Measurements from ENCODE around the gene R3HDM2.

R3HDM2 gene

GRCh38 chr12:57465747-57466505 is 35.1 kb upstream of the R3HDM2 start:
- DNase-seq = no peak

DNA sequence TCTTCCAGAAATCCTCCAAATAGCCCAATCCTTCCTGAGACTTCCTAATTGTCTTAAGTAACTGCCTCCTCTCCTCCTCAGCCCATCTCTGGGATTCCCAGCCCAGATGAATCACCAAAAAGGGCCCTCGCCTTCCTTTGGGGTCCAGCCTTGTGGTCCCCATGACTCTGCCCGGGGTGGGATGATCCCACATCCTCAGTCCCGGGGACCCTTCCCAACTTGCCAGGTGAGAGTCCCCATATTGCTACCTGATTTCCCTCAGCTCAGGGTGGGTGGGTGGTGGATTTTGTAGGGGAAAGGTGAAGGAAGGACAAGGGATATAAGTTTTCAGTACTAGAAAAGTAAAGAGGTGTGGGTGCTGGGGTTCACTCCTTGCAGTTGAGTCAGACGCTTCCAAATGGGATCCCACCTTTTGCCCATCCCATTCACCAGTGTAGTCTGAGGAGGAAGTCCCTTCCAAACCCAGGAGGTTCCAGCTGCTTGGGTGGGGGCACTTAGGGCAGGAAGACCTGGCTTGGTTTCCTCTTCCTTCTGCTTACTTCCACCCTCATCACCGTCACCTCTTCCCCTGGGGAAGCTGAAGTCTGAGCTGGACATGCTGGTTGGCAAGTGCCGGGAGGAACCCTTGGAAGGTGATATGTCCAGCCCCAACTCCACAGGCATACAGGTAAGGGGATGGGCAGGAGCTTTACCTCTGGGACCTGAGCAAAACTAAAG is 34.3 kb upstream of the R3HDM2 start:
- no peak for DNase-seq

DNA sequence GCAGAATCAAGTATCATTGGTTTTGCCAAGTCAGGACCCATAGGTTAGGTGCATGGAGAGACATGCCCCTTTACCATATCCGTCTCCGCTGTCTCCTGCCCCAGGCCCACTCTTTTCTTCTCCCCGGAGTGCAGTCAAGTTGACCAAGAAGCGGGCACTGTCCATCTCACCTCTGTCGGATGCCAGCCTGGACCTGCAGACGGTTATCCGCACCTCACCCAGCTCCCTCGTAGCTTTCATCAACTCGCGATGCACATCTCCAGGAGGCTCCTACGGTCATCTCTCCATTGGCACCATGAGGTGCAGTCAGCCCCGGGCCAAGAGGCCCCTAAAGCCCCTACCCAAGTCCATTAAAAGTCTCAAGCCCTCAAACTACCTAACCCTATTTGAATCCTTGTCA is 33.7 kb upstream of the R3HDM2 start:
- DNase-seq = no peak

DNA sequence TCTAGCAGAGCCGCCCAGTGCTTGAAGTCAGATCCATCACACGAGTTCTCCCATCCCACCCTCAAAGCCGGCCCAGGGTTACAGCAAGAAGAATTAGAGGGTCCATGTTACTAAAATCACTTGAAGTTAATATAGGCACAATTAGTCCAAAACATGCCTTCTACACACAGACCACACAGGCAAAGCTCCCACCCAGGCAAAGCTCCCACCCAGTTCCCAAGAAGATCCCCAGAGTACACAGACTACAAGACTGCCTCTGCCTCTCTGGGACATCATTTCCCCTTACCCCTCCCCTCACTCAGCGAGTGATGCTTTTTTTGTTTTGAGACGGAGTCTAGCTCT is 32.0 kb upstream of the R3HDM2 start:
- DNase-seq = no peak

DNA sequence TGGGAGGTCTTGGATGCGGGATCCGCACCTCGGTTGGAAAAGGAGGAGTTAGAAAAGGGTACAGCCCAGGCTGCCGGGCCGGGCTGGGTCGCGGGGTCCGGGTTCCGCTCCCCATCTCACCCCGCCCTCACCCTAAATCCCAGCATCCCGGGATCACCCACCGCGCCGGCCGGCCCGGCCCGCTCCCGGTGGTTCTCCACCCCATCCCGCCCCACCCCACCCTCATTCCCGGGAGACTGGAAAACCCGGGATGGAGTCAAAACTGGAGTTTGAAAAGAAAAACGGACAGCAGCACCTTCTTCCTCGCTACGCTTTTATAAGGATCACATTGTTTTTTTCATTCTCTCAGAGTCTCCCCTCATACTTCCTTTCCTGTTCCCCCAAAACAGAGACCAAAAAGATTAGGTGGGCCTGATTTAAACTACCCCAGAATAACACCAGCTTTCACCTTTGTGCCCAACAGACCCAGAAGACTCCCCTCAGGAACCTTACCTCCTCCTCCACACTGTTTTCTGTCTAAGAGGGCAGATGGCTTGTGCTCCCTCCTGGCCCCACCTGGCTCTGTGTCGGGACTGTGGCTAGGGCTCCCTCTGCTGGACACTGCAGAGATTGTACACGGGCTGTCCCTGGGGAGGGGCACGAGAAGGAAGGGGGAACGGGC is 31.5 kb upstream of the R3HDM2 start:
- DNase-seq = peak; percentile 72

DNA sequence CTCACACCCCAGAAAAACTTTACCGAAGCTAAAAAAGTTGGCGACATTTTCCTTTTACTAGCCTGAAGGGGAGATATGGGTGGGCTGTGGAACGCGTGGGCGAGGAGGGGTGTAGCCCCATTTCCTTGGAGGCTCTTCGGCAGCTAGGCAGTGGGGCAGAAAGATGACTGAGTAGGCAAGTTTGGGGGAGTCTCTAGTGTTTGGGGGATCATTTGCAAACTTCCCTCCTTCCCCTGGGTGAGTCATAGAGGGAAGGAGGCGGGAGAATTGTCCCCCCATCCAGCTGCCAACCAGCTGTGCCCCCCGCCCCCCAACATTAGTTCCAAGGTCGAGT is 31.0 kb upstream of the R3HDM2 start:
- no peak for DNase-seq

DNA sequence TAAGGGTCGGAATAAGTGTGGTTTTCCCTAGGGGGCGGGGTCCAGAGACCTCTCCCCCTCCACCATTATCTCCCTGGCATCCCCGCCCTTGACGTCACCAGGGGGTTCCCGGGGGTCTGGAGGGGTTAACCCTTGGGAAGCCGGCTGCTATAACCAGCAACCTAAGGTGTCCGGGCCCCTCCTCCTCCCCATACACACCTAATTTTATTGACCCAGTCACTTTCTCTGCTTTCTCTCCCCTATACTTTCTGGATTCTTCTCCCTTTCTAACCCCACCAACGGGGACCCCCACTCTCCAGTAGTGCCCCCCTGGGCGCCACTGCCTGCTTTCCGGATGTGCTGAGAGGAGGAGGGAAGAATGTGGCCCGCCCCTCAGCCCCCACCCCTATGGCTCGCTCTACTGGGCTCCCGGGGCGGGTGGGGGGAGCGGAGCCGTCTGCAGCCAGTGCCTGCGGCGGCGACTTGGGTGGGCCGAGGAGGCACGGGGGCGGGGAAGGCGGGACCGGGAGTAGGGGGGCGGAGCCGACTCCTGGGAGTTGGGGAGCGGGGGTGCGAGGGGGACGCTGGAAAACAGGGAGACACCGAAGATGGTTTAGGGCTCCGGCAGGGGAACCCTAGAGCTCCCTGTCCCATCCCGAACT is 30.6 kb upstream of the R3HDM2 start:
- no peak for DNase-seq

DNA sequence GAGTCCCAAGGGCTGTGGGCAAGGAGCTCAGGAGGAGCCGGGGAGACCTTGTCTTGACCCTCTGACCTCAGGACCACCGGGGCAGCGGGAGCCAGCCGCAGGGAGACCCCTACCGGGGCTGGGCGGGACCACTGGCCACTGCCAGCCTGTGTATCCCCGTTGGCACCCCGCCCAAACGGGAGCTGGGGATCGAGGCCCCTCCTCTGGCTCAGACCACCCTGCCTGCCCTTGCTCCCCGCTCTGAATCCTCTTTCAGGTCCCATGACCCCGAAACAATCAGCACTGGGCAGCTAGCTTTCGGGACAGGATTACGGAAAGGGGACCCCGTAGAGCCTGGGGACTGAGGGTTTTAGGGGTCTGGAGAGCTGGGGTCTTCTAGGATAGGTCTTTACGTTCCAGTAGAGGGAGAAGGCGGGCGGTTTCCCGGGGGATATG is 30.0 kb upstream of the R3HDM2 start:
- no peak for DNase-seq

DNA sequence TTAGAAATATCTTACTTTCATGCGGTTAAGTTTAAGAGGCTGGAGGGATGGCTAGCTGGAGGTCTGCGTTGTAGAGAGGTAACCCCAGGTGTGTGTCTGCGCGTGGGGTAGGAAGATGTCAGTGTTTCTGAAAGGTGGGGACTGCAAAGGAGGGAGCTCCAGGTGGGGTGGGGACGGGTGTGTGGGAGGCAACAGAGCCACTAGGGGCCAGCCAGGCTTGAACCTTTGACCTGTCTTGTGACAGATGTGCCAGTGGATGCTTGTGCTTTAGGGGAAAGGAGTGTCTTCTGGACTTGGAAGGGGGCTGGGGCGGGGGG is 29.6 kb upstream of the R3HDM2 start:
- no peak for DNase-seq

DNA sequence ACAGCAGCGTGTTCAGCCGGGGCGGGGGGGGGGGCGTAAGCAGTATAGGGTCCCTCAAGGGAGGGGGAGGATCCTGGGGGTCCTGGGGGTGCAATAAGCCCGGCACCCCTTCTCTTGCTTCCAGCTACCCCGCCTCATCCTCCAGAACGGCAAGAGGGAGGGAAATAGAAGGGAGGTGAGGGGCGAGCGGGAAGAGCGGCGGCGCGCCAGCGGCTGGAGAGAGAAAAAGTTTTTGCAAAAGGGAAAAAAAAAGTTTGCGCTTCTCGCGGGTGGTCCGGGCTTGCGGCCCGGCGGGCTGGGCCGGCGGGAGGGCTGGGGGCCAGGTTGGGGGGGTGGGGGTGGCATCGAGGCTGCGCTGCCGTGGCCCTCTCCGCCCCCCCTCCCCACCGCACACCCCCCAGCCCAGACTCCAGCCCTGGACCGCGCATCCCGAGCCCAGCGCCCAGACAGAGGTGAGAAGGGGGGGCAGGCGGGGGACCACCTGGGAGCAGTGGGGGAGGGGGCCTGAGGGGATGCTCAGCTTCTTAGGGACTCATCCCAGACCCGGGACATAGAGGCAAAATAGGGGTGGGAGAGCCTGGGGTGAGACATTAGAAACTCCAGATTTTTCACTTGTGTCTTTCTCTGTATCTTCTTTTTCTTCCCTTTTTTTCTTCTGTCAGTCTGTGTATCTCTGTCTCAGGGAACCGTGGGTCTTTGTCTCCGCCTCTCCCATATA is 29.1 kb upstream of the R3HDM2 start, which contains the start of gene GLI1:
Gene GLI1 (plus strand): TSS at position 36 of the 718 bp plus-strand sequence. CDS start 3,907 bp downstream, outside the sequence.
- no peak for DNase-seq

DNA sequence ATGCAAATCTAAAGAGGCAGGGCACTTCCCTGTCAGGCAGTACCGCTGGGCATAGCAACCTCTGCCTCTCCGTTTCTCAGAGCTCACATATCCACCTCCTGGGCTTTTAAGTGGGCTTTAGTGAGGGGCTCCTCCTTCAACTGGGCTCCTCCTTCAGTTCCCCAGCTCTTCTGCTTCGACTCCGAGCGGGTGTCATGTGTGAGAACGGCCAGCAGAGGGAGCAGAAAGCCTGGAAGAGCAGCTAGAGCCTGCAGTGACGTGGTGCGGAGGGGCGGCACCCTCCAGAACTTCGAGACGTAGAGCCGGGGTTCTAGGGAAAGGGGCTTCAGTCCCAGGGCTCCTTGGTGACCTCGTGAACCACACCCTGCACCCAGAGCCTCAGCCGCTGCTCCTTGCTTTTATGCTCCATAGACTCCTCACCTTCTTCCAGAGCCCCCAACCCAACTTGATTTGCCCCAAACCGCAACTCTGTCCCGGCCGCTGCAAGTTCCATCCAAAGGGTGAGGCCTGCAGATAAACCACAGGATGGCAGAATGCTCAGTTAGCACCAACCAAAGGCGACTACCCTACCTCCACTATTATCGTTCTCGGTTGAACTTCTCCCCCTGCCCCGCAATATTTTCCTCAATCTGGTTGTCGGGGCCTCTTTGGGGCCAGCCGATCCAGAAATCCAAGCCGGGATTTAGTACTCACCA is 28.4 kb upstream of the R3HDM2 start:
- DNase-seq = peak; percentile 83

DNA sequence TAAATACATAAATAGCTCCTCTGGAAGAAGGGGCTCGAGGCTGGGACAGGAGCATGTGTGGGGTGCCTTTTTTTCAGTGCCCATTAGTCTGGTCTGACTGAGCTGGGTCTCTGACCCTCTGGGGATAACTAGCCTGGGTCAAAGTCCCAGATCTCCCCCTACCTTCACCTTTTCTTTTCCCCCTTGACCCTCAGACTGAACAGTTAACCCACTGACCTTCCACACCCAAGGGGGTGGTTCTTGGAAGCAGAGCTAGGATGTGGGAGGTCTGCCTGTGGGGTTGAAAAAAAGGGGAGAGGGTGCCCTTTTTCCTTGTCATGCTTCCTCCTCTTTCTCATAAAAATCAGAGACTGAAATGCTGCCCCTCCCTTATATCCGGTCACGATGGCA is 27.8 kb upstream of the R3HDM2 start:
- no peak for DNase-seq

GRCh38 chr12:57456737-57457490 is 26.1 kb upstream of the R3HDM2 start:
- no peak for DNase-seq

GRCh38 chr12:57456145-57456700 is 25.4 kb upstream of the R3HDM2 start:
- DNase-seq = peak; percentile 4

DNA sequence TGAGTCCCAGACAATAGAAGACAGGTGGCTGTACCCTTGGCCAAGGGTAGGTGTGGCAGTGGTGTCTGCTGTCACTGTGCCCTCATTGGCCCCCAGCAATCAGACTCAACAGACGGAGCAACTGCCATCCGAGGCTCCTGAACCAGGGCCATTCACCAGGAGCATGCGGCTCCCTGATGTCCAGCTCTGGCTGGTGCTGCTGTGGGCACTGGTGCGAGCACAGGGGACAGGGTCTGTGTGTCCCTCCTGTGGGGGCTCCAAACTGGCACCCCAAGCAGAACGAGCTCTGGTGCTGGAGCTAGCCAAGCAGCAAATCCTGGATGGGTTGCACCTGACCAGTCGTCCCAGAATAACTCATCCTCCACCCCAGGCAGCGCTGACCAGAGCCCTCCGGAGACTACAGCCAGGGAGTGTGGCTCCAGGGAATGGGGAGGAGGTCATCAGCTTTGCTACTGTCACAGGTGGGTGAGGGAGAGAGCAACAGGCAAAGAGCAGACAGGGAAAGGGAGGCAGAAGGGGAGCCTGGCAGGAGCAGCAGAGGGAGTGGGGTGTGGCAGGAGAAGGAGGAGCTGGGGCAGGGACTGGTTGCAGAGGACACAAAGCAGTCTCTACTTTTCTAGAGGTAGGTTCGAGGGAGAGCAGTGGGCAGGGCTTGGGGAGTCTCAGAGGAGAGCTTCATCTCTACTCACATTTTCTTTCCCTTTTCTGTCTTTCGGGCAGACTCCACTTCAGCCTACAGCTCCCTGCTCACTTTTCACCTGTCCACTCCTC is 24.7 kb upstream of the R3HDM2 start:
- no peak for DNase-seq

DNA sequence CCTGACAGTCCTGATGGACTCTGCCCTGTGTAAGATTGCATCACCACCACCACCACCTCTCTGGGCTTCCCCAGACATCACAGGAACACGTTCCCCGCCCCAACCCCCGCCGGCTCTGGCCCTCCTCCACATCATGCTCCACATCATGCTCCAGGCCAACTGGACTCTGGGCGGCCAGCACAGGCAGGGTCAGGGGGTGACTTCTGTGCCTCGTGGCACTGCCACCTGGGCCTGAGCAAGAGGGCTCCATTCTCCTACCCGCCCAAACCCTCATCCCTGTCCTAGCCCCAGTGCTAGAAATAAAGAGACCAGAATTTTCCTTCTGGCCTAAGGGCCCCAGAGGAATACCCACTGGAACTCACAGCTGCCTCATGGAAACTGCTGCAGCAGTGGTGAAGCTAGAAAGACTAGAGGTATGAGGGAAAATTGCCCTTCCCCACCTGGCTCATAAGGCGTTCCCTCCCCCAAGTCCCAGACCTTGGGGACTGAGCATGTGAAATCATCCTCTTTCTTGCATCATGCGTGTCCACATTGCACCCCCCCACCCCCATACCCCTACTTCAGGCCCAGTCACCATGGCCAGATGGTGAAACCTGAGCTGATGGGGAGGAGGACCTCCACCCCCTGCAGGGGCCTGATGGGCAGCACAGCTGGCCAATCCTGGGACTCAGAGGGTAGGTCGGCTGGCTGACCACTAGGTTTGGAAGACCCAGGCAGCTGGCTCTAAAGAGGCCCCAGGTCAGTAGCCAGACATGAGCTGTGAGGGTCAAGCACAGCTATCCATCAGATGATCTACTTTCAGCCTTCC is 23.9 kb upstream of the R3HDM2 start, which contains the start of gene INHBE:
Gene INHBE (plus strand): TSS at position 742 of the 808 bp plus-strand sequence. CDS start 230 bp downstream, outside the sequence.
- peak; percentile 22 for DNase-seq

DNA sequence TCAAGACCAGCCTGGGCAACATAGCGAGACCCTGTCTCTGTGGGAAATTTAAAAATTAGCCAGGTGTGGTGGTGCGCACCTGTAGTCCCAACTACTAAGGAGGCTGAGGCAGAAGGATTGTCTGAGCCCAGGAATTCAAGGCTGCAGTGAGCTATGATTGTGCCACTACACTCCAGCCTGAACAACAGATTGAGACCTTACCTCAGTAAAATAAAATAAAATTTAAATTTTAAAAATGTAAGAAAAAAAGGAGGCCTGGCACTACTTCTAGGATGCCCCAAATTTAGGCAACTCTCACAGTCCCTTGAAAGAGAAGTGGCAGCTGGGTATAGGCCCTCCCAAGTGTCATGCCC is 23.3 kb upstream of the R3HDM2 start:
- DNase-seq = no peak

- DNase-seq = peak; percentile 26
These were observed 22.2 kb upstream of the R3HDM2 start for GRCh38 chr12:57452937-57453509.

All from NCI-H446 treated with DMSO at 0.1 percent for 48 hours (cell line).